T-helper 9 cell (primary cell): ENCODE measurements around the gene AKAP9.
"Not testable (repeated sequence)": the region's sequence is repeated elsewhere in the genome, so short reads cannot be mapped to it uniquely, and the experiment has no call there.

Experiments
- DNase-seq: peaks from one replicate; pipeline ENCODE4 v3.0.0-alpha.2; 2020

The AKAP9 gene

DNA sequence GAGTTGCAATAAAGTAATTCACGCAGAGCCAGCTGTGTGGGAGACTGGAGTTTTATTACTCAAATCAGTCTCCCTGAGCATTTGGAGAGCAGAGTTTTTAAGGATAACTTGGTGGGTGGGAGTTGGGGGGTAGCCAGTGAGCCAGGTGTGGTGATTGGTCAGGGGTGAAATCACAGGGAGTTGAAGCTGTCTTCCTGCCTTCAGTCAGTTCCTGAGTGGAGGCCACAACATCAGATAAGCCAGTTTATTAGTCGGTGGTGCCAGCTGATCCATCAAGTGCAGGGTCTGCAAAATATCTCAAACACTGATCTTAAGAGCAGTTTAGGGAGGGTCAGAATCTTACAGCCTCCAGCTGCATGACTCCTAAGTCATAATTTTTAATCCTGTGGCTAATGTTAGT, 196.9 kb downstream of the AKAP9 start:
- no peak for DNase-seq

DNA sequence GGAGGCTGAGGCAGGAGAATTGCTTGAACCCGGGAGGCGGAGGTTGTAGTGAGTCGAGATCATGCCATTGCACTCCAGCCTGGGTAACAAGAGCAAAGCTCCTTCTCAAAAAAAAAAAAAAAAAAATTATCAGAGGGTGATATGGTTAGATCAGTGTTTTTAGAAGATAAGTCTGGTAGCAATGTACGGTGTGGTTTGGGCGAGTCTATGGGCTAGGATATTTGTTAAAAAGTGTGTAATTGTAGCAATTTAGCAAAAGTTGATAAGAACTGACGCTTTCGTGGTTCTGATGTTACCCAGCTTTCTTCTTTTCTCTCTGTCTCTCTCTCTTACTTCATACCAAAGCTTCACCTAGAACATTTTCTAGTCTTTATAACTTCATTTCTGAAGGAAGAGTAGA, 200.5 kb downstream of the AKAP9 start:
- DNase-seq: no peak

DNA sequence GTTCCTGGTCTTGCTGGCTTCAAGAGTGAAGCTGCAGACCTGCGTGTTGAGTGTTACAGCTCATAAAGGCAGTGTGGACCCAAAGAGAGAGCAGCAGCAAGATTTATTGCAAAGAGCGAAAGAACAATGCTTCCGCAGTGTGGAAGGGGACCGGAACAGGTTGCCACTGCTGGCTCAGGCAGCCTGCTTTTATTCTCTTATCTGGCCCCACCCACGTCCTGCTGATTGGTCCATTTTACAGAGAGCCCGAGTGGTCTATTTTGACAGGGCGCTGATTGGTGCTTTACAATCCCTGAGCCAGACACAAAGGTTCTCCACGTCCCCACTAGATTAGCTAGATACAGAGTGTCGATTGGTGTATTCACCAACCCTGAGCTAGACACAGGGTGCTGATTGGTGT, 202.1 kb downstream of the AKAP9 start:
- DNase-seq: not testable (repeated sequence)

DNA sequence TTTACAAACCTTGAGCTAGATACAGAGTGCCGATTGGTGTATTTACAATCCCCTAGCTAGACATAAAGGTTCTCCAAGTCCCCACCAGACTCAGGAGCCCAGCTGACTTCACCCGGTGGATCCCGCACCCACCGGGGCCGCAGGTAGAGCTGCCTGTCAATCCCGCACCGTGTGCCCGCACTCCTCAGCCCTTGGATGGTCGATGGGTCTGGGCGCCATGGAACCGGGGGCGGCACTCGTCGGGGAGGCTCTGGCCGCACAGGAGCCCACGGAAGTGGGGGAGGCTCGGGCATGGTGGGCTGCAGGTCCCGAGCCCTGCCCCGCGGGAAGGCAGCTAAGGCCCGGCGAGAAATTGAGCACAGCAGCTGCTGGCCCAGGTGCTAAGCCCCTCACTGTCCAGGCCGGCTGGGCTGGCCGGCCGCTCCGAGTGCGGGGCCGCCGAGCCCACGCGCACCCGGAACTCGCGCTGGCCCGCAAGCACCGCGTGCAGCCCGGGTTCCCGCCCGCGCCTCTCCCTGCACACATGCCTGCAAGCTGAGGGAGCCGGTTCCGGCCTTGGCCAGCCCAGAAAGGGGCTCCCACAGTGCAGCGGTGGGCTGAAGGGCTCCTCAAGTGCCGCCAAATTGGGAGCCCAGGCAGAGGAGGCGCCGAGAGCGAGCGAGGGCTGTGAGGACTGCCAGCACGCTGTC, 202.7 kb downstream of the AKAP9 start:
- DNase-seq: not testable (repeated sequence)

DNA sequence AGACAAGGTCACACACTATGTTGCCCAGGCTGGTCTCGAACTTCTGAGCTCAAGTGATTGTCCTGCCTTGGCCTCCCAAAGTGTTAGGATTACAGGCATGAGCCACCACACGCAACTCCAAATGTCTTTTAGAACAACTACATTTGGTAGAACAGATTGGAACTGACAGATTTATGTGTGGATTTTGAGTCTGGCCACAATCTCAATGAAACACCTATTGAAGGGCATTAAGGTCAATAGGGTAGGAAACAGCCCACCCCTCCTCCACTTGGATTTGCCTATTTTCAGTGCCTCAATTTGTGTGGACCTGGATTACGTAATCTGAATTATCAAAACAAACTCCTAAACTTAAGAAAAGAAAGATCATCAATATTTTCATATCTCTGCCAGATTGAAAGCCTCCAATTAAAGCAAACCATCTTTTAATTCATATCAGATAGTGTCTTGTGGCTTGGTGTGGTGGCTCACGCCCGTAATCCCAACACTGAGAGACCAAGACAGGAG, 209.1 kb downstream of the AKAP9 start:
- DNase-seq: no peak

DNA sequence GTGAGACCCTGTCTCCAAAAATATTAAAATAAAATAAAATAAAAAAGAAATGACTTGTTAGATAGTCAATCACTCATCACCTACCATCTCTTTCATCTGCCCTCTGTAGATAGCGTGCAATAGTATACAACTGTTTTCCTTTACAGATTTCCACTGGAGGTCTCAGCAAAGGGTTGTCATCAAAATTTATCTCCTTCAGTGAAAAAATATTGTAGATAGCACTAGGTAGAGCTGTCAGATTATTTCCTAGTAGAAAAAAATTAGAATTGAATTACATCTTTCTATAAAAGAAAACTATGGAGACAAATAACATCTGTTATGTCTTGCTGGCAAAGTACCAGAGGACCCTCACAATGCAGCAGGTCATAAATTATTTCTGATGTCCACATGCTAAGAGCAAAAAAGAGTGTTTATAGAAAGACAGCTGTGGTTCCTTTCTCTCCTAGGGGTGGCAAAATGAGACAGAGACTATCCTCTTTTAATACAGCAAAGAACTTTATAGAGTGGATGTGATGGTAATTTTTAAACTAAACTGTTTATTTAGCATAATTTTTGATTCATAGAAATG, 209.9 kb downstream of the AKAP9 start:
- DNase-seq: no peak

DNA sequence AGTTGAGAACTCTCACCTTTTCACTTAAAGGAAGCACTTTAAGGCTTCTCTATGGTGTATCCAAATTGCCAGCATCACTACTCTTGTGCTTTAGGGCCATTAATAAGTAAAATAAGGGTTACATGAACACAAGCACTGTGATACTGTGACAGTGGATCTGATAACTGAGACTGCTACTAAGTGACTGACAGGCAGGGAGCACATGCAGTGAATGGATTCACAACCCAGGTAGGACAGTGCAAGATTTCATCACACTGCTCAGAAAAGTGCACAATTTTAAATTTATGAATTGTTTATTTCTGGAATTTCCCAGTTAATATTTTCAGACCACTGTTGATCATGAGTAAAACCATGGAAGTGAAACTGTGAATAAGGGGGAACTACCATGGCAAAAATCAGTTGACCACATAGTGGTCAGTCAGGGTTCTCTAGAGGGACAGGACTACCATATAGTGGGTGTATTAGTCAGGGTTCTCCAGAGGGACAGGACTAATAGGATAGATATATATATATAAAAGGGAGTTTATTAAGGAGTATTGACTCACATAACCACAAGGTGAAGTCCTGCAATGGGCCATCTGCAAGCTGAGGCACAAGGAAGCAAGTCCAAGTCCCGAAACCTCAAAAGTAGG, 214.6 kb downstream of the AKAP9 start:
- DNase-seq: no peak

DNA sequence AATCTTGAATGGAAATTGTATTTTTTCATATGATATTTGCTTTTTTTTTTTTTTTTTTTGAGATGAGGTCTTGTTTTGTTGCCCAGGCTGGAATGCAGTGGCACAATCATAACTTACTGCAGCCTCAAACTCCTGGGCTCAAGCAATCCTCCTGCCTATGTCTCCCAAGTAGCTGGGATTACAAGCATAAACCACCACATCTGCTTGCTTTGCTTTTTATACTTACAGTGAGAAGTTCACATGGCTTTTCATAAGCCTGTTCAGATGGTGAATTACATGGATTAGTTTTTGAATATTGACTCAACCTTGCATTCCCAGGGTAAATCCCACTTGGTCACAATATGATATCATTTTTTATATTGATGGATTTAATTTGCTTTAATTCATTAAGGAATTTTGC, 216.3 kb downstream of the AKAP9 start:
- DNase-seq: no peak

DNA sequence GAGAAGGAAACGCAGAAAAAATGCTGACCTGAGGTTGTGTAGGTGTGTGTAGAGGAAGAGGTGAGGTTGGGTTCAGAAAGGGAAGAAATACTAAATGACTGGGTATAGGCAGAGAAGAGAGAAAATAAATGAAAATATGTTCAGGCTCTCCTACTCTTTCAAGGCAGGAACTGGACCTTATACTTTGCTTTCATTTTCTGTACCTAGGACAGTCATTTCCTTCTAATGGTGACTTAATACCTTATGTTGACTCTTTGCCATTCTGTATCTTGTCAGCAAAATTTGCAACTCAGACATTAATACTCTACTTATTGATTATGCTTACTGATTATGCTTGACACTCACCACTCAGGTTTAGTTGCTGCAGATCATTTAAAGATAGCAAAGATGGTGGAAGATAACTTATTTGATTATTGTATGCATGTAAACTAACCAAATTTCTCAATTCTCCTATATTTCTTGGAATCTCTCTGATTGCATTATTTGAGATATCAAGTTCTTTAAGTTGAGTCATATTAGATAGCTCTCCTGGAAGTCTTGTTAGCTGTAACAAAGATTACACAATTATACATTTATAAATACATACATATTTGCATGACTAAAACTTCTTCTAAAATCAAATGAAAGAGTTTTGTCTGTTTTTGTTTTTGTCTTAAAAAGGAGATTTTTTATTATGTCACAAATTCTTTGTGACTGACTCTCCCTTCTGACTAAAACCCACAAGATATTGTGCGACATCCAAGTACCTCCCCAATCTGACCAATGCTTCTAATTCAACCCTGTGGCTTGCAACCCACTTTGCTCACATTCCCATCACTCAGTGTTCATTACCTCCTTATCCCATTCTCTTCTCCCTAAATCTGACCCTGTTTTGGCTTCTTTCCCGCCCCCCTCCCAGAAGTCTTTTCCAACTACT, 218.3 kb downstream of the AKAP9 start:
- DNase-seq: no peak
